ENCODE results near the gene MBNL1.

DNA sequence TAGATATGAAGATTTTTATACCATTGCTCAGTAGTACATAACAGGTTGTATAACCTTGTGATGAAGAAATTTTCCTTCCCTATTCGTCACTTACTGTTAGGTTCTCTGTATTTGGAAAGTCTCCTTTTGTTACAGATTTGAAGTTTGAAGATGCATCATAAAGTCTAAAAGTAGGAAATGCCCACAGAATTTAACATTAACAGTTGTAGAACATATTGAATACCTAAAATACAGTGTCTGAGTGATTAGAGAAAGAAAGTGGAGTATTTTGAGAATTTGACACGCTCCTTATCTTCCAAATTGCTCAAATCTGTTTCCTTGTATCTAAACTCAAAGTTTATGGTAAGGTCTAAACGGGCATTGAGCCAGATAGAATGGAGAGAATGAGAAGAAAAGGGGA is 111.3 kb downstream of the MBNL1 start:
- TF ChIP-seq ZNF274 (IDR thresholded peaks at IDR 0.05; ENCODE audit: low read depth, low read length) (no peak), POLR2AphosphoS5 (IDR thresholded peaks at IDR 0.05; ENCODE audit: low read depth, low read length) (no peak)
- TF ChIP-seq, protein P1, sequence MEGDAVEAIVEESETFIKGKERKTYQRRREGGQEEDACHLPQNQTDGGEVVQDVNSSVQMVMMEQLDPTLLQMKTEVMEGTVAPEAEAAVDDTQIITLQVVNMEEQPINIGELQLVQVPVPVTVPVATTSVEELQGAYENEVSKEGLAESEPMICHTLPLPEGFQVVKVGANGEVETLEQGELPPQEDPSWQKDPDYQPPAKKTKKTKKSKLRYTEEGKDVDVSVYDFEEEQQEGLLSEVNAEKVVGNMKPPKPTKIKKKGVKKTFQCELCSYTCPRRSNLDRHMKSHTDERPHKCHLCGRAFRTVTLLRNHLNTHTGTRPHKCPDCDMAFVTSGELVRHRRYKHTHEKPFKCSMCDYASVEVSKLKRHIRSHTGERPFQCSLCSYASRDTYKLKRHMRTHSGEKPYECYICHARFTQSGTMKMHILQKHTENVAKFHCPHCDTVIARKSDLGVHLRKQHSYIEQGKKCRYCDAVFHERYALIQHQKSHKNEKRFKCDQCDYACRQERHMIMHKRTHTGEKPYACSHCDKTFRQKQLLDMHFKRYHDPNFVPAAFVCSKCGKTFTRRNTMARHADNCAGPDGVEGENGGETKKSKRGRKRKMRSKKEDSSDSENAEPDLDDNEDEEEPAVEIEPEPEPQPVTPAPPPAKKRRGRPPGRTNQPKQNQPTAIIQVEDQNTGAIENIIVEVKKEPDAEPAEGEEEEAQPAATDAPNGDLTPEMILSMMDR (IDR thresholded peaks at IDR 0.05 in 2 of 3, conservative IDR thresholded peaks at IDR 0.05 in 1 of 3; ENCODE audit: borderline replicate concordance in 1 of 3, insufficient read depth in 1 of 3, low read depth in 2 of 3, low read length in 2 of 3): no peak
